HepG2 (cell line): ENCODE measurements around the gene ATXN7L3. TPM values are rescaled to one million over a fixed set of nuclear protein-coding genes. Genes with fewer than 3 reads are reported as not detected.

Experiments
- AGO2 ChIP-seq: fragments of 200-400 bp; formaldehyde crosslinking; optimal IDR thresholded peaks from 2 replicates; pipeline ENCODE3; 2017; ENCODE audit warnings: mild to moderate bottlenecking, low read depth, low read length, moderate library complexity
- CBX1 ChIP-seq: IDR thresholded peaks from one replicate; pipeline ENCODE4 v1.6.1; 2016; ENCODE audit warnings: antibody characterized with exemption, low read depth
- ETS1 ChIP-seq: sonication (generic); formaldehyde crosslinking; IDR thresholded peaks from 2 replicates; pipeline ENCODE4 v1.4.0; 2020; ENCODE audit warnings: missing genetic modification reagents
- ISL2 ChIP-seq: sonication (generic); formaldehyde crosslinking; IDR thresholded peaks from 2 replicates; pipeline ENCODE4 v1.5.0; 2020; ENCODE audit warnings: missing genetic modification reagents
- ONECUT2 ChIP-seq: sonication (generic); formaldehyde crosslinking; IDR thresholded peaks from 2 replicates; pipeline ENCODE4 v1.4.0; 2020; ENCODE audit warnings: missing genetic modification reagents
- PHF8 ChIP-seq: sonication (generic); formaldehyde crosslinking; IDR thresholded peaks from 2 replicates; pipeline ENCODE4 v1.5.0; 2020; ENCODE audit warnings: missing genetic modification reagents
- RBFOX2 ChIP-seq: fragments of 200-400 bp; formaldehyde crosslinking; IDR thresholded peaks from 2 replicates; pipeline ENCODE4 v1.6.1; 2017; ENCODE audit warnings: low read depth, mild to moderate bottlenecking, low read length
- SIN3A ChIP-seq: IDR thresholded peaks from 2 replicates; pipeline ENCODE4 v1.6.1; 2011; ENCODE audit warnings: low read depth, mild to moderate bottlenecking, control low read depth, low read length, borderline replicate concordance
- SP1 ChIP-seq, 2 experiments: fragments of 450-650 bp in 1 of 2; sonication (generic) in 1 of 2; formaldehyde crosslinking in 1 of 2; IDR thresholded peaks; 2 replicates each; pipeline versions ENCODE4 v1.4.0 to v1.6.1; 2016 to 2020; ENCODE audit warnings: missing genetic modification reagents in 1 of 2
- SPEN ChIP-seq: sonication (generic); formaldehyde crosslinking; IDR thresholded peaks from 2 replicates; pipeline ENCODE4 v1.5.1; 2020; ENCODE audit warnings: low read depth, mild to moderate bottlenecking, missing genetic modification reagents
- ZNF577 ChIP-seq: sonication (generic); formaldehyde crosslinking; IDR thresholded peaks from 2 replicates; pipeline ENCODE4 v1.4.0; 2020; ENCODE audit warnings: mild to moderate bottlenecking, low read depth, missing genetic modification reagents, borderline replicate concordance
- polyA plus RNA-seq, 8 experiments: library from polyadenylated mRNA; depleted of rRNA in 3 of 8; stranded (reverse) in 7 of 8; unstranded in 1 of 8; fragments of >200 nt; fragmentation: Illumina TruSeq in 4 of 8; extraction: Trizol in 4 of 8; gene quantifications; 2 replicates each; pipeline versions ENCODE4 v1.2.1 to v1.2.3, GENCODE V29; 2011 to 2016; ENCODE audit warnings: low read depth in 4 of 8, missing spikeins in 1 of 8, mixed read lengths in 1 of 8; ENCODE audit not compliant: insufficient read depth in 1 of 8
- total RNA-seq, 5 experiments: library from RNA; depleted of rRNA; stranded (reverse); fragments of >200 nt; fragmentation: Illumina TruSeq; extraction: Trizol; gene quantifications; 2 replicates each; pipeline ENCODE4 v1.2.3, GENCODE V29; 2016; ENCODE audit warnings: low read depth in 1 of 5
- TF ChIP-seq, protein P1 (sequence below): IDR thresholded peaks from 2 replicates; pipeline ENCODE4 v1.6.1; 2016; ENCODE audit warnings: missing compliant biosample characterization, missing genetic modification reagents, borderline replicate concordance
- TF ChIP-seq, protein P2 (sequence below): sonication (generic); formaldehyde crosslinking; IDR thresholded peaks from 2 replicates; pipeline ENCODE4 v1.5.0; 2020; ENCODE audit warnings: missing genetic modification reagents
- TF ChIP-seq, protein P3 (sequence below): IDR thresholded peaks from 2 replicates; pipeline ENCODE4 v1.6.1; 2012; ENCODE audit warnings: inconsistent platforms
- TF ChIP-seq, protein P4 (sequence below): sonication (generic); formaldehyde crosslinking; IDR thresholded peaks from 2 replicates; pipeline ENCODE4 v1.4.0; 2020; ENCODE audit warnings: low read depth, mild to moderate bottlenecking, missing genetic modification reagents
- TF ChIP-seq, protein P5 (sequence below): sonication (generic); formaldehyde crosslinking; IDR thresholded peaks from 2 replicates; pipeline ENCODE4 v1.9.0; 2021; ENCODE audit warnings: missing genetic modification reagents, borderline replicate concordance

ATXN7L3 gene
- total and polyA plus RNA-seq, 2 of the 13 experiments (the other 11 are each of a cell fraction or from before 2014, with no cell fraction given) = 44.5 to 59.1 TPM

DNA sequence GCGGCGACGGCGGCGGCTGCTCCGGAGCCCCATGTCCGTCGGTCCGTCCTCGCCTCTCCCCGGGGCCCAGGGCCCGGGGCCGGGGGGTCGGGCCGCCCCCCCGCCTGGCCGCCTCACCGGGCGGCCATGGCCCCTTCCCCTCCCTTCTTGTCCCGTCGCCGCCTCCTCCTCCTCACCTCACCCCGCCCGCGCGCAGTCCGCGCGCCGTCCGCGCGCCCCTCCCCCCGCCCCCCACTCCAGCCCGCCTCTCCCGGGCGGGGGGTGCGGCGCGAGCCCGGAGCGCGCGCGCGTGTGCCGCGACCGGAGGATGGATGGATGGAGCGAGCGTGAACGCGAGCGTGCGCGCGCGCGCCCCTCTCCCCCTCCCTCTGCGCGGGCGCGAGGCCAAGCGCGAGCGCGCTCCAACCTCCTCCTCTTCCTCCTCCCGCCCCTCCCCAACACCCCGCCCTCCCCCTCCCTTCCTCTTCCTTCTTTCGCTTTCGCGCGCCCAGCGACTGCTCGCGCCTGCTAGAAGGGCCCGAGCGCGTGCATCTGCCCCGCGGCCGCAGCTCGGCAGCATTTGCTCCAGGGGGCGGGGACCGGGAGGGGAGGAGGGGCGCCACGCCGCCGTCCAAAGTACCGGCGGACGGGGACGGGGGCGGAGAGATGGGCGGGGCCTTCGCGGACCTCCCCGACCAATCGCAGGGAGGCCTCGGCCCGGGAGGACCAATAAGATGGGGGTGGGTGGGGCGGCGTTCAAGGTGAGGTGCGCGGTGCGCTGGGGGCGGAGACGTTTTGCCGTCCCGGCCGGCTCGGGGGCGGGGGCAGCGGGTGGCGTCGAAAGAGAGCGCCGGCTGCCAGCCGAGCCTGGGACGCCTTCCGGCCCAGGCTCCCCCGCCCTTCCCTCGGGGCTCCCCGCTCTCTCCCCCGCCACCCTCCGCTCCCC, at the start of gene ATXN7L3 (continued):
- TF ChIP-seq, protein P1, sequence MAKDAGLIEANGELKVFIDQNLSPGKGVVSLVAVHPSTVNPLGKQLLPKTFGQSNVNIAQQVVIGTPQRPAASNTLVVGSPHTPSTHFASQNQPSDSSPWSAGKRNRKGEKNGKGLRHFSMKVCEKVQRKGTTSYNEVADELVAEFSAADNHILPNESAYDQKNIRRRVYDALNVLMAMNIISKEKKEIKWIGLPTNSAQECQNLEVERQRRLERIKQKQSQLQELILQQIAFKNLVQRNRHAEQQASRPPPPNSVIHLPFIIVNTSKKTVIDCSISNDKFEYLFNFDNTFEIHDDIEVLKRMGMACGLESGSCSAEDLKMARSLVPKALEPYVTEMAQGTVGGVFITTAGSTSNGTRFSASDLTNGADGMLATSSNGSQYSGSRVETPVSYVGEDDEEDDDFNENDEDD (CRISPR knock-in tag) = peak; percentile 65
- TF ChIP-seq SP1 (IDR thresholded peaks at IDR 0.05) (peak; percentile 75), SP1 (CRISPR knock-in tag; IDR thresholded peaks at IDR 0.05) (peak; percentile 98), CBX1 (peak; percentile 69), ISL2 (peak; percentile 75), ZNF577 (CRISPR knock-in tag) (no peak), RBFOX2 (peak; percentile 80), ETS1 (CRISPR knock-in tag) (peak; percentile 76; the same call in 1 of the 2 replicates), AGO2 (peak; percentile 68), SPEN (CRISPR knock-in tag) (peak; percentile 51; the same call in 1 of the 2 replicates), SIN3A (peak; percentile 62; the same call in 1 of the 2 replicates), ONECUT2 (no peak), PHF8 (CRISPR knock-in tag) (peak; percentile 22)
- TF ChIP-seq, protein P2, sequence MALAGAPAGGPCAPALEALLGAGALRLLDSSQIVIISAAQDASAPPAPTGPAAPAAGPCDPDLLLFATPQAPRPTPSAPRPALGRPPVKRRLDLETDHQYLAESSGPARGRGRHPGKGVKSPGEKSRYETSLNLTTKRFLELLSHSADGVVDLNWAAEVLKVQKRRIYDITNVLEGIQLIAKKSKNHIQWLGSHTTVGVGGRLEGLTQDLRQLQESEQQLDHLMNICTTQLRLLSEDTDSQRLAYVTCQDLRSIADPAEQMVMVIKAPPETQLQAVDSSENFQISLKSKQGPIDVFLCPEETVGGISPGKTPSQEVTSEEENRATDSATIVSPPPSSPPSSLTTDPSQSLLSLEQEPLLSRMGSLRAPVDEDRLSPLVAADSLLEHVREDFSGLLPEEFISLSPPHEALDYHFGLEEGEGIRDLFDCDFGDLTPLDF (CRISPR knock-in tag) = 0 out of 2 replicates have a peak, but pooled peaks have one; percentile 18
- TF ChIP-seq, protein P3, sequence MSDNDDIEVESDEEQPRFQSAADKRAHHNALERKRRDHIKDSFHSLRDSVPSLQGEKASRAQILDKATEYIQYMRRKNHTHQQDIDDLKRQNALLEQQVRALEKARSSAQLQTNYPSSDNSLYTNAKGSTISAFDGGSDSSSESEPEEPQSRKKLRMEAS = peak; percentile 82; the same call in 1 of the 2 replicates
- TF ChIP-seq, protein P4, sequence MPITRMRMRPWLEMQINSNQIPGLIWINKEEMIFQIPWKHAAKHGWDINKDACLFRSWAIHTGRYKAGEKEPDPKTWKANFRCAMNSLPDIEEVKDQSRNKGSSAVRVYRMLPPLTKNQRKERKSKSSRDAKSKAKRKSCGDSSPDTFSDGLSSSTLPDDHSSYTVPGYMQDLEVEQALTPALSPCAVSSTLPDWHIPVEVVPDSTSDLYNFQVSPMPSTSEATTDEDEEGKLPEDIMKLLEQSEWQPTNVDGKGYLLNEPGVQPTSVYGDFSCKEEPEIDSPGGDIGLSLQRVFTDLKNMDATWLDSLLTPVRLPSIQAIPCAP = 0 out of 2 replicates have a peak, but pooled peaks have one; percentile 35
- TF ChIP-seq, protein P5, sequence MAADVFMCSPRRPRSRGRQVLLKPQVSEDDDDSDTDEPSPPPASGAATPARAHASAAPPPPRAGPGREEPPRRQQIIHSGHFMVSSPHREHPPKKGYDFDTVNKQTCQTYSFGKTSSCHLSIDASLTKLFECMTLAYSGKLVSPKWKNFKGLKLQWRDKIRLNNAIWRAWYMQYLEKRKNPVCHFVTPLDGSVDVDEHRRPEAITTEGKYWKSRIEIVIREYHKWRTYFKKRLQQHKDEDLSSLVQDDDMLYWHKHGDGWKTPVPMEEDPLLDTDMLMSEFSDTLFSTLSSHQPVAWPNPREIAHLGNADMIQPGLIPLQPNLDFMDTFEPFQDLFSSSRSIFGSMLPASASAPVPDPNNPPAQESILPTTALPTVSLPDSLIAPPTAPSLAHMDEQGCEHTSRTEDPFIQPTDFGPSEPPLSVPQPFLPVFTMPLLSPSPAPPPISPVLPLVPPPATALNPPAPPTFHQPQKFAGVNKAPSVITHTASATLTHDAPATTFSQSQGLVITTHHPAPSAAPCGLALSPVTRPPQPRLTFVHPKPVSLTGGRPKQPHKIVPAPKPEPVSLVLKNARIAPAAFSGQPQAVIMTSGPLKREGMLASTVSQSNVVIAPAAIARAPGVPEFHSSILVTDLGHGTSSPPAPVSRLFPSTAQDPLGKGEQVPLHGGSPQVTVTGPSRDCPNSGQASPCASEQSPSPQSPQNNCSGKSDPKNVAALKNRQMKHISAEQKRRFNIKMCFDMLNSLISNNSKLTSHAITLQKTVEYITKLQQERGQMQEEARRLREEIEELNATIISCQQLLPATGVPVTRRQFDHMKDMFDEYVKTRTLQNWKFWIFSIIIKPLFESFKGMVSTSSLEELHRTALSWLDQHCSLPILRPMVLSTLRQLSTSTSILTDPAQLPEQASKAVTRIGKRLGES = no peak; the same call in 1 of the 2 replicates
